NCI-H1694 treated with DMSO at 0.1 percent for 48 hours (cell line): ENCODE results near the gene SLFN12L.
"Not testable (repeated sequence)": the region's sequence is repeated elsewhere in the genome, so short reads cannot be mapped to it uniquely, and the experiment has no call there.

Experiments used
- DNase-seq: peaks from one replicate; lab custom pipeline; 2025; lab: John Stamatoyannopoulos, UW

The SLFN12L gene

GRCh38 chr17:35496451-35497290 lies 40.8 kb downstream of the SLFN12L start:
- no peak for DNase-seq

DNA sequence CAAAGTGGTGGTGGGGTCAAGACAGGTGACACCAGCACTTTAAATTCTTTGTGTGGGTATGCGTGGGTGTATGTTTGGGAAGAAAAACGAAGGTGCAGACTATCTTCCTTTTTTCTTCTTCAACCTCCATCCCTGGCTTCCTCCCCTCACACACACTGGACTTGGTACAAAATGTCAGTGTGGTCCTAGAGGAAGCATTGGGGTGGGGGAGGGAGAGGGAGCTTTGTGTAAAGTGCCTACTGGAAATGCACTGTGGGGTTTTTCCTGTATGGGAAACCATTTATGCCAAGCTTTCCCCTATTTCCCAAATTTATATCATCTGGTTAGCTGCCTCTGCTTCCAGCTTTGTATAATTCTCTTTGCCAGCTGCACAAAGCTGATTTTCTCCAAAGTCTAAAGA lies 44.4 kb downstream of the SLFN12L start:
- no peak for DNase-seq

GRCh38 chr17:35491417-35491816 lies 46.1 kb downstream of the SLFN12L start:
- DNase-seq, result no peak

GRCh38 chr17:35489944-35490343 lies 47.5 kb downstream of the SLFN12L start:
- no peak for DNase-seq

GRCh38 chr17:35488991-35489390 lies 48.5 kb downstream of the SLFN12L start:
- no peak for DNase-seq

GRCh38 chr17:35486920-35487732 lies 50.4 kb downstream of the SLFN12L start:
- DNase-seq, result no peak

- DNase-seq, result no peak
Measured at GRCh38 chr17:35479271-35479670, 58.2 kb downstream of the SLFN12L start.

DNA sequence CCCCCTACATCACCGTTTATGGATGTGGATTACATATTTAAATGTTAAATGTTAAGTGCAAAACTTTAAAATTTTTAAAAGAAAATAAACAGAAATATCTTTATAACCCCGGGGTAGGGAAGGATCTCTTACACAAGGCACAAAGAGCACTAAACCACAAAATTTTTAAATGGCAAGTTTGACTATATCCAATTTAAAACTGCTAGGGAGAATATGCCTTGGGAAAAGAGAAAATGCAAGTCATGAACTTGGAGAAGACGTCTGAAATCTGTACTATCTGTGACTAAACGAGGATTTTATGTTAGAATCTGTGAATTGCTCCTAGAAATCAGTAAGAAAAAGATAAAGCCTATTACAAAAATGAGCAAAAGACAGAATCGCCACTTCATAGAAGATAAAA lies 60.2 kb downstream of the SLFN12L start:
- no peak for DNase-seq

DNA sequence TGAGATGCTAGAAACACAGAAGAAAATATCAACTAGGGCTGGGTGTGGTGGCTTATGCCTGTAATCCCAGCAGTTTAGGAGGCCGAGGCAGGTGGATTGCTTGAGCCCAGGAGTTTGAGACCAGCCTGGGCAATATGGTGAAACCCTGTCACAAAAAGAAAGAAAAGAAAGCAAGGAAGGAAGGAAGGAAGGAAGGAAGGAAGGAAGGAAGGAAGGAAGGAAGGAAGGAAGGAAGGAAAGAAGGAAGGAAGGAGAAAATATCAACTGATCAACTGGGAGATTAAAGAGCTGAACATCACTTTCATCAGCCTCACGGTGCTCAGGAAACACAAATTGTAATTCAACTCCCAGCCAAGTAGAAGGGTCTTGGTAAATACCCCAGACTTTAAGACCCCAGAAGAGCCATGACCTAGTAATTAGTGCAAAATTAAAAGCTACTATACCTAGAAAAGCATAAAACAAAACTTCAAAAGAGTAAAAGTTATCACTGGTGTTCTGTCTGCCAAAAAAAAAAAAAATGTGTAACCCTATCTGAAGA lies 61.1 kb downstream of the SLFN12L start:
- DNase-seq, result no peak

GRCh38 chr17:35468475-35468874 lies 69.0 kb downstream of the SLFN12L start:
- DNase-seq, result no peak

GRCh38 chr17:35467824-35468223 lies 69.7 kb downstream of the SLFN12L start:
- DNase-seq, result no peak

- DNase-seq, result no peak
Measured at GRCh38 chr17:35460354-35460851, 77.1 kb downstream of the SLFN12L start.

DNA sequence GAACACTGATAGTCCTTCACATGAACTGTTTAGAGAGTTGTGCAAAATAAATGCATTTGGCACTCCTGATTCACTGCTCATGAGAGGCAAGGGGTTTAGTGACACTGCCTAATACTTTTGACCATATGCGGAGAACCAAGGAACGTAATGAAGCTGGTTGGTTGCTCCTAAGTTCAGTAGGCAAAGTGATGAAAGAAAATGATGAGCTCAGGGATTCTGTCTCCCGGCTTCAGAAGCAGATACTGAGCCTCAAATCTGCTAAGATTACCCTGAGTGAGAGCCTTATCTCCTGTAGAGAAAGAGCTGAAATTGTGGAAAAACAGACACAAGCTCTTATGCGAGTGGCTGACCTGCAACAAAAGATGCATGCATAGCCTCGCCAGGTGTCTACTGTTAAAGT lies 83.4 kb downstream of the SLFN12L start:
- DNase-seq, result not testable (repeated sequence)

GRCh38 chr17:35453171-35453570 lies 84.3 kb downstream of the SLFN12L start:
- no peak for DNase-seq

DNA sequence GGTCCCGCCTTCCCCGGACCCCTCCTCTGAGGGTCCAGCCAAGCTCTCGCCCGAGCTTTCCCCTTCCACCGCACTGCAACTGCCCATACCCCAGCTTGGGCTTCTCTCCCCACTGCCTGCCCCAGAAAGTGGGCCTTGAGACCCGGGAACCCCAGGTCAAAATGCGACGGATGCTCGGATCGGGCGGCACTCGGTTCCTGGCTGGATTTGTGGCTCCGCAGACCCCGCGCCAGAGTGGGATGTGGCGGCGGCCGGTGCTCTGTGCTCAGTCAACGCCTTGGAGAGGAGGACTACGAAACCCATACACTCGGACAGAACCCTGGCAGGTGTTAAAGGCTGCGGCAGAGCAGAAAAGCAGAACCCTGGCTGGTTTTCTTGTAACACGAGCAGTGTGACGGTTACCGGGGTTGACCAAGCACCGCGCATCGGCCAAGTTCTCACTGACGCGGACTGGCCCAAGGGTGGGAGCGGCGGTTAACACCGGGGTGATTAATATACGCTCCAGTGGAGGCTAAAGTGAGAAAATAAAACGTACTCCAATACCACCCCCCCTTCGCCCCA lies 88.0 kb downstream of the SLFN12L start:
- no peak for DNase-seq

DNA sequence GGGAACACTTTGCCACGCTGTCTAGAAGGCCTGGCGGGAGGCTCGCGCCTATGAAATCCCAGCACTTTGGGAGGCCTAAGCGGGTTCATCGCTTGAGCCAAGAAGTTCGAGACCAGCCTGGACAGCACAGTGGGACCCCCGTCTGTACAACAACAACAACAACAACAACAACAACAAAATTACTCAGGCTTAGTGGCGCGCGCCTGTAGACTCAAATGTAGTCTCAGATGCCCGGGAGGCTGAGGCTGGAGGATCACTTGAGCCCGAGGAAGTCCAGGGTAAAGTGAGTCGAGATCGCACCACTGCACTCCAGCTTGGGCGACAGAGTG lies 88.6 kb downstream of the SLFN12L start:
- no peak for DNase-seq

GRCh38 chr17:35448214-35448898 lies 89.1 kb downstream of the SLFN12L start, which contains the start of gene SLFN13:
Gene SLFN13, minus strand, starts transcription at chr17:35448766. Its CDS starts 3,086 bp downstream, at chr17:35445680.
- no peak for DNase-seq

GRCh38 chr17:35447499-35447898 lies 90.0 kb downstream of the SLFN12L start:
- no peak for DNase-seq

DNA sequence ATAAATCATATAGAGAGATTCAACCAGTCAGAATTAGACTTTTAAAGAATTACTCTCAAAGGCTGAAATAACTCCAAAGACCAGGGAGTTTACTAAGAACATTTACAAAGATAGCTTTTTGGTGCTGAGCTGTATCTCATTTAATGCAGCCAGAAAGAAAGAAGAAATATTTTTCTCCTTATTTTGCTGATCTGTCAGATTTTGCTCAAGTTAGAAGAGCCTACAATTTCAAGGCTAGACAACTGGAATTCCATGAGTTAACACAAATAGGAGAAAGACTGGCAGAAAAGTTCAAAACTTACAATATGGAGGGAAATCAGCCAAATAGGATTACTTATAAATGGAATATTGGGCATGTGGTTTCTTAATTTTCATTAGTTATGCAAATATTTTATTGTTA lies 99.0 kb downstream of the SLFN12L start:
- DNase-seq, result no peak

- DNase-seq, result no peak
Measured at GRCh38 chr17:35433075-35433894, 104.2 kb downstream of the SLFN12L start.
